ENCODE data around the gene BLM.

The BLM gene

DNA sequence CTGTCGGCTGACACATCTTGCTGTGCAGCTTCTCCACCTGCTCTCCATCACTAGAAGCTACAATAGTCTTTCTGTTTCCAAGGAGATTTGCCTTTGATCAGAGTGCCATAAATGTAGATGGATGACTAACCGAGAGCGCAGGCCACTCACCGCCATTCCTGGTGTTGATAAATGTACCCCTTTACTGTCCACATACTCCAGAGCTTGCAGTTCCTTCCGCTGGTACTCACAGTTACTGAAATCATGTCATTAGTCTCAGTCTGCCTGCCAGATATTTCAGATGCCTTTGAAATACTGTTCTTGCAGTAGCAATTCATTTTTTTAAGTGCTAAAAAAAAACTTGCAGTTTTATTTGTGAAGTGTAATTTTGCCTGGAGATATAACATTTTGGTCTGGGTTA is 72.3 kb downstream of the BLM start:
- peaks cover 71% of the 10 kb centered on the region for H3K36me3 ChIP-seq (ENCODE audit: low read depth)
- DNase-seq (ENCODE audit: low spot score) (no peak), ATAC-seq (ENCODE audit: low read depth) (no peak)

DNA sequence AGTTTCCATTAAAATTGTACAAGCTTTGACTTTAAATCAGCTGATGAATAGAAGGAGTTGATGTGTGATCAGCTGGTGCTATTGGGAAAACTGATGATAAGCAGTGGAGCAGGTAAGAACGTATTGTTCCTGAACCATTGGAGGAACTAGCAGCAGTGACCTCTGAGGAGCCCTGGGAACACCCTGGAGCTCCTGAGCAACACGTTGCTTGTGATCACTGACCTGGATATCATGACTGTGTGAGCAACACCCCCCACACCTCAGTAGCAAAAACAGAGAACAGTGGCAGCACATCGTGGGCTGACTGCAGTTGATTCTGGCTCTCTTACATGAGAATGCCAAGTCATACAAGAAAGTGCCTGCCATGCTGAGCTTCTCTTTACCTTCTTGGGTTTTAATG is 72.9 kb downstream of the BLM start:
- peaks cover 69% of the 10 kb centered on the region for H3K36me3 ChIP-seq (ENCODE audit: low read depth)
- H3K4me1 ChIP-seq (ENCODE audit: insufficient read depth, poor library complexity, severe bottlenecking), result no peaks in the 10 kb centered on the region
- H3K9me3 ChIP-seq (ENCODE audit: severe bottlenecking), result no peaks in the 10 kb centered on the region
- TF ChIP-seq, protein P1, sequence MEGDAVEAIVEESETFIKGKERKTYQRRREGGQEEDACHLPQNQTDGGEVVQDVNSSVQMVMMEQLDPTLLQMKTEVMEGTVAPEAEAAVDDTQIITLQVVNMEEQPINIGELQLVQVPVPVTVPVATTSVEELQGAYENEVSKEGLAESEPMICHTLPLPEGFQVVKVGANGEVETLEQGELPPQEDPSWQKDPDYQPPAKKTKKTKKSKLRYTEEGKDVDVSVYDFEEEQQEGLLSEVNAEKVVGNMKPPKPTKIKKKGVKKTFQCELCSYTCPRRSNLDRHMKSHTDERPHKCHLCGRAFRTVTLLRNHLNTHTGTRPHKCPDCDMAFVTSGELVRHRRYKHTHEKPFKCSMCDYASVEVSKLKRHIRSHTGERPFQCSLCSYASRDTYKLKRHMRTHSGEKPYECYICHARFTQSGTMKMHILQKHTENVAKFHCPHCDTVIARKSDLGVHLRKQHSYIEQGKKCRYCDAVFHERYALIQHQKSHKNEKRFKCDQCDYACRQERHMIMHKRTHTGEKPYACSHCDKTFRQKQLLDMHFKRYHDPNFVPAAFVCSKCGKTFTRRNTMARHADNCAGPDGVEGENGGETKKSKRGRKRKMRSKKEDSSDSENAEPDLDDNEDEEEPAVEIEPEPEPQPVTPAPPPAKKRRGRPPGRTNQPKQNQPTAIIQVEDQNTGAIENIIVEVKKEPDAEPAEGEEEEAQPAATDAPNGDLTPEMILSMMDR (IDR thresholded peaks at IDR 0.05; ENCODE audit: poor library complexity, severe bottlenecking), result no peak
- no peak for DNase-seq (ENCODE audit: low spot score)
- ATAC-seq (ENCODE audit: low read depth), result no peak
- H3K27me3 ChIP-seq (ENCODE audit: insufficient read depth, poor library complexity, severe bottlenecking), result no peaks in the 10 kb centered on the region
- H3K27ac ChIP-seq (ENCODE audit: poor library complexity, severe bottlenecking), result no peak overlapping the region
- H3K4me3 ChIP-seq (ENCODE audit: severe bottlenecking), result no peak overlapping the region

More for the DNA sequence above, 72.3 kb downstream of the BLM start:
- H3K4me3 ChIP-seq (ENCODE audit: severe bottlenecking), result no peak overlapping the region
- no peaks in the 10 kb centered on the region for H3K4me1 ChIP-seq (ENCODE audit: insufficient read depth, poor library complexity, severe bottlenecking)
- H3K27ac ChIP-seq (ENCODE audit: poor library complexity, severe bottlenecking), result no peak overlapping the region
- H3K9me3 ChIP-seq (ENCODE audit: severe bottlenecking), result no peaks in the 10 kb centered on the region
- H3K27me3 ChIP-seq (ENCODE audit: insufficient read depth, poor library complexity, severe bottlenecking), result no peaks in the 10 kb centered on the region
- TF ChIP-seq, protein P1 (IDR thresholded peaks at IDR 0.05; ENCODE audit: poor library complexity, severe bottlenecking), result no peak

DNA sequence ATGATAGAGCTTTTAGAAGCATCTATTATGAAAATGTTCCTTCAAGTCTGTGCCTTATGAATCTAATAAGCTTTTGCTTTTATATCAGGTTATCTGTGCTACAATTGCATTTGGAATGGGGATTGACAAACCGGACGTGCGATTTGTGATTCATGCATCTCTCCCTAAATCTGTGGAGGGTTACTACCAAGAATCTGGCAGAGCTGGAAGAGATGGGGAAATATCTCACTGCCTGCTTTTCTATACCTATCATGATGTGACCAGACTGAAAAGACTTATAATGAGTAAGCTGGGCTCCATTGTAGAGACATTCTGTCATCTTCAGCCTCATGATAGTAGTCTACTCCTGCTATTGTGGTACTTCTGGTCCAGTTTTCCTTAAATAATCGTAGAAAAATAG is 73.4 kb downstream of the BLM start:
- Histone ChIP-seq H3K9me3 (ENCODE audit: severe bottlenecking) (no peaks in the 10 kb centered on the region), H3K4me3 (ENCODE audit: severe bottlenecking) (no peak overlapping the region), H3K27ac (ENCODE audit: poor library complexity, severe bottlenecking) (no peak overlapping the region), H3K36me3 (ENCODE audit: low read depth) (peaks cover 66% of the 10 kb centered on the region), H3K4me1 (ENCODE audit: insufficient read depth, poor library complexity, severe bottlenecking) (no peaks in the 10 kb centered on the region), H3K27me3 (ENCODE audit: insufficient read depth, poor library complexity, severe bottlenecking) (no peaks in the 10 kb centered on the region)
- TF ChIP-seq, protein P1 (IDR thresholded peaks at IDR 0.05; ENCODE audit: poor library complexity, severe bottlenecking), result no peak
- ATAC-seq (ENCODE audit: low read depth), result 0 out of 3 replicates have a peak, but pooled peaks have one; percentile 27
- DNase-seq (ENCODE audit: low spot score), result no peak

DNA sequence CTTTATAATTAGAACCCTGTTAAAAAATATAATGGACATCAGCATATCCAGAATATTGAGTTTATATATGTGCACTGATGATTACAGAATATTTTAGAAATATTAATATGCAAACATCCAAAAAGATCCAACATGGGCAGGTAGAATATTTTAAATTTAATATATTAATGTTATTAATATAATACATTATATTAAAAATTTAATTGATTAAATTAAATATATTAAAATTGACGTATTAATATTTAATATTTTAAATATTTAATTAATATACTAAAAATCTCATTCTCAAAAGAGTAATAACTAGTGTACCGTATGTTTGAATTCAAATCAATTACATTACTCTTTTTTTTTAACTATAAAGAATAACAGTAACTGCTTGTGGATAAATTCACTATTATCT is 77.4 kb downstream of the BLM start:
- Histone ChIP-seq H3K27ac (ENCODE audit: poor library complexity, severe bottlenecking) (no peak overlapping the region), H3K27me3 (ENCODE audit: insufficient read depth, poor library complexity, severe bottlenecking) (no peaks in the 10 kb centered on the region), H3K36me3 (ENCODE audit: low read depth) (peaks cover 57% of the 10 kb centered on the region), H3K4me1 (ENCODE audit: insufficient read depth, poor library complexity, severe bottlenecking) (no peaks in the 10 kb centered on the region), H3K4me3 (ENCODE audit: severe bottlenecking) (no peak overlapping the region), H3K9me3 (ENCODE audit: severe bottlenecking) (no peaks in the 10 kb centered on the region)
- DNase-seq (ENCODE audit: low spot score), result no peak
- TF ChIP-seq, protein P1 (IDR thresholded peaks at IDR 0.05; ENCODE audit: poor library complexity, severe bottlenecking), result no peak
- no peak for ATAC-seq (ENCODE audit: low read depth)

DNA sequence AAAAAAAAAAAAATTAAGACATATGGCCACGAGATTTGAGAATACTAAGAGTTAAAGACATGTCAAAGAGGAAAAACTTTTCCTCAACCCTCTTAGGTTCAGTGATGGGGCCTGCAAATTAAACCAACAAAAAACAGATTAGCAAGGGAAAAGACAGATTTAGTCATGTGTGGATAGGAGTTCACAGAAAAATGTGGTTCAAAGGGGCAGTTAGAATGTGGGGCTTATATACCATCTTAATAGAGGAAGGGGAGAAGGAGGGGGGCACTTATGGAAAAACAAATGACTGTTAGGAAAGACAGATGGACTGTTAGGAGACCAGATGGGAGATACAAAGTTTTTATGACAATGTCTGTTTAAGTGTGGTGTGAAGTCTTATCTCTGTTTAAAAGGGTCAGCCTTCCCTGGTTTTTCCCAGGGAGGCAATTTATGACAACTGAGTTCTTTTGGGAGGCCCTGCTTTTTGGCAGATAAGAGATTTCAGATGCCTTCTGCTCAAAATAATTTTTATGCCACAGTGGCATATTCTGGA is 82.6 kb downstream of the BLM start:
- DNase-seq (ENCODE audit: low spot score) (no peak), ATAC-seq (ENCODE audit: low read depth) (no peak)
- TF ChIP-seq, protein P1 (IDR thresholded peaks at IDR 0.05; ENCODE audit: poor library complexity, severe bottlenecking), result no peak
- H3K27me3 ChIP-seq (ENCODE audit: insufficient read depth, poor library complexity, severe bottlenecking), result no peaks in the 10 kb centered on the region
- no peaks in the 10 kb centered on the region for H3K9me3 ChIP-seq (ENCODE audit: severe bottlenecking)
- peaks cover 30% of the 10 kb centered on the region for H3K36me3 ChIP-seq (ENCODE audit: low read depth)
- no peak overlapping the region for H3K4me3 ChIP-seq (ENCODE audit: severe bottlenecking)
- H3K4me1 ChIP-seq (ENCODE audit: insufficient read depth, poor library complexity, severe bottlenecking), result no peaks in the 10 kb centered on the region
- H3K27ac ChIP-seq (ENCODE audit: poor library complexity, severe bottlenecking), result no peak overlapping the region
